Psoas muscle (tissue), 8 donors: ENCODE results near the gene RIPOR3. TPM values are rescaled to one million over a fixed set of nuclear protein-coding genes. Genes with fewer than 3 reads are reported as not detected.

Source experiments
- ATAC-seq, 4 donors: fragments of 200-7000 bp; cut with Tn5 transposase; one replicate each; pipeline ENCODE4 v1.9.1; 2020; ENCODE audit warnings: moderate library complexity in 3 of 4, mild to moderate bottlenecking in 2 of 4
- DNase-seq, 2 donors: peaks; one replicate each; pipeline ENCODE4 v3.0.0-alpha.2; 2020
- H3K27ac ChIP-seq: fragments of 200-600 bp; one replicate; pipeline ENCODE4 v1.8.0; 2022
- H3K27me3 ChIP-seq, 3 donors: fragments of 200-600 bp in 1 of 3; one replicate each; pipeline versions ENCODE4 v1.6.1 to v1.8.0; 2013 to 2022; ENCODE audit warnings: low read length in 2 of 3, mild to moderate bottlenecking in 2 of 3, moderate library complexity in 1 of 3; ENCODE audit not compliant: insufficient read depth in 3 of 3
- H3K36me3 ChIP-seq, 2 donors: fragments of 200-600 bp in 1 of 2; one replicate each; pipeline versions ENCODE4 v1.6.1 to v1.8.0; 2013 to 2022; ENCODE audit warnings: low read depth in 1 of 2, mild to moderate bottlenecking in 1 of 2, moderate library complexity in 1 of 2; ENCODE audit not compliant: insufficient read depth in 1 of 2
- H3K4me1 ChIP-seq: fragments of 200-600 bp; one replicate; pipeline ENCODE4 v1.8.0; 2022
- H3K4me3 ChIP-seq: fragments of 200-600 bp; one replicate; pipeline ENCODE4 v1.8.0; 2022; ENCODE audit warnings: mild to moderate bottlenecking
- H3K9me3 ChIP-seq: fragments of 200-600 bp; one replicate; pipeline ENCODE4 v1.8.0; 2022
- CTCF ChIP-seq: fragments of 200-600 bp; IDR thresholded peaks from one replicate; pipeline ENCODE4 v1.8.0; 2022; ENCODE audit warnings: antibody characterized with exemption
- WGBS, 3 donors: extraction: QIAGEN DNeasy Blood & Tissue Kit; methylation state at CpG; one replicate each; pipeline versions ENCODE4 v1.1.6 to v1.1.7; 2013; 5-methylcytosine and 5-hydroxymethylcytosine counted together
- intact Hi-C, 2 donors: fragments of 100-400 bp; cut with DNase I; formaldehyde crosslinking; loops; one replicate each; pipeline versions ENCODE4 v1.11.0 to v1.14.2; 2022
- polyA plus RNA-seq, 3 donors: library from polyadenylated mRNA; stranded (reverse); fragments of 200-250 nt; gene quantifications; one replicate each; pipeline ENCODE4 v1.2.3, GENCODE V29; 2013
- total RNA-seq, 4 donors: library from RNA; stranded (reverse); fragmentation: NEBNext Ultra II Directional in 2 of 4; extraction: Animal tissue kit (Norgen Biotek cat#: 25700) in 2 of 4; gene quantifications; one replicate each; pipeline versions ENCODE4 v1.2.1 to v1.2.4, GENCODE V29; 2021 to 2023
- donor health status: healthy with polysubstance abuse.
- donor health status: DM: no; HTN: no; CAD: no; lungs with moderate emphysema.
- donor health status: Bipolar disorder and iron deficiency.
- donor health status: healthy.
- donor health status: DM: yes; HTN: yes; CAD: no.
- donor health status: DM: no; HTN: no; CAD: no.
- donor health status: DM: no; HTN: no; CAD: no.
- donor health status: DM: yes; HTN: yes; CAD: no.

Gene RIPOR3
- total and polyA plus RNA-seq, 7 donors: 3.1 to 5.7 (median 5.2) TPM

GRCh38 chr20:50550531-50550930 lies 140.8 kb downstream of the RIPOR3 start:
- intact Hi-C loops: no loop called here
- no peaks in the 10 kb centered on the region for H3K27me3 ChIP-seq
- ATAC-seq (no peak), DNase-seq (no peak)
- H3K4me1 ChIP-seq: peaks cover 32% of the 10 kb centered on the region
- H3K9me3 ChIP-seq: no peaks in the 10 kb centered on the region
- 78 to 92% (median 83%) methylated on average over 2 of the region's 2 CpGs for WGBS, 3 donors
- no peak for TF ChIP-seq CTCF
- peaks cover 7 to 13% of the 10 kb centered on the region in 2 donors for H3K36me3 ChIP-seq
- H3K4me3 ChIP-seq: no peak overlapping the region
- H3K27ac ChIP-seq: no peak overlapping the region

DNA sequence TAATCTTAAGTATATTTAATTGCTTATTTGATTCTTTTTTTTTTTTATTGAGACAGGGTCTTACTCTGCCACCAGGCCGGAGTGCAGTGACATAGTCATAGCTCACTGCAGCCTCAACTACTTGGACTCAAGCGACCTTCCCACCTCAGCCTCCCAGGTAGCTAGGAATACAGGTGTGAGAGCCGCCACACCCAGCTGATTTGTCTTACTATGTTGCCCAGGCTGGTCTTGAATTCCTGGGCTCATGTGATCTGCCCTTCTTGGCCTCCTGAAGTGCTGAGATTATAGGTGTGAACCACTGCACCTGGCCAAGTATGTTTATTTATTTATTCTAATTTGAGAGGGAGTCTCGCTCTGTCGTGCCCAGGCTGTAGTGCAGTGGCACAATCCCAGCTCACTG lies 142.9 kb downstream of the RIPOR3 start:
- H3K9me3 ChIP-seq: no peaks in the 10 kb centered on the region
- TF ChIP-seq CTCF: no peak
- intact Hi-C loops: no loop called here
- no peak for DNase-seq
- H3K27ac ChIP-seq: no peak overlapping the region
- peaks cover 34% of the 10 kb centered on the region for H3K4me1 ChIP-seq
- H3K27me3 ChIP-seq: no peaks in the 10 kb centered on the region
- peaks cover 7 to 13% of the 10 kb centered on the region in 2 donors for H3K36me3 ChIP-seq
- ATAC-seq: no peak
- H3K4me3 ChIP-seq: no peak overlapping the region
- 83 to 92% (median 85%) methylated on average over 5 of the region's 5 CpGs for WGBS, 3 donors

GRCh38 chr20:50547964-50548363 lies 143.4 kb downstream of the RIPOR3 start:
- no peaks in the 10 kb centered on the region for H3K27me3 ChIP-seq
- H3K4me3 ChIP-seq: no peak overlapping the region
- intact Hi-C loops: no loop called here
- TF ChIP-seq CTCF: no peak
- H3K27ac ChIP-seq: no peak overlapping the region
- ATAC-seq: no peak
- WGBS, 3 donors: 71 to 87% (median 75%) methylated on average over 6 of the region's 6 CpGs
- DNase-seq: no peak
- H3K9me3 ChIP-seq: no peaks in the 10 kb centered on the region
- peaks cover 39% of the 10 kb centered on the region for H3K4me1 ChIP-seq
- peaks cover 7 to 13% of the 10 kb centered on the region in 2 donors for H3K36me3 ChIP-seq

GRCh38 chr20:50546729-50547314 lies 144.5 kb downstream of the RIPOR3 start:
- Histone ChIP-seq H3K9me3 (no peaks in the 10 kb centered on the region), H3K36me3 (peaks cover 7 to 13% of the 10 kb centered on the region in 2 donors), H3K27me3 (no peaks in the 10 kb centered on the region), H3K4me1 (peaks cover 49% of the 10 kb centered on the region), H3K27ac (peak overlapping the region; percentile 8), H3K4me3 (no peak overlapping the region)
- no peak for DNase-seq
- no peak for TF ChIP-seq CTCF
- WGBS, 3 donors: 61 to 69% (median 65%) methylated on average over 5 of the region's 5 CpGs
- peak; percentile 34 to 78 (median 72) for ATAC-seq
- intact Hi-C loops: no loop called here

DNA sequence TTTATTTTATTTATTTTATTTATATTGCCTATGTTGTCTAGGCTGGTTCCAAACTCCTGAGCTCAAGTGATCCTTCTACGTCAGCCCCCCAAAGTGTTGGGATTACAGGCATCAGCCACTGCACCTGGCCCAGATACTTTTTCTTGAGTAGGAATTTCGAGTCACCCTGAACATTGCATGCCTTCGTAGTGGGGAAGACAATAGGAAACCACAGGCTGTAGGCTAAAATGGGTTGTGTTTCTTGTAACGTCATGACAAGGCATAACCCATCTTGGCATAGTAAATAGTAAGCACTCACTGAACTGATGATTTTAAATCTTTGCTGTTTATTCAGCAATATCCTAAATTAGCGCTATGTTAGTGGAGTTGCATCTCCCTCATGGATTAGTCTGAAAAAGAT lies 146.2 kb downstream of the RIPOR3 start:
- WGBS, 3 donors: 81 to 91% (median 85%) methylated on average over 5 of the region's 5 CpGs
- Histone ChIP-seq H3K9me3 (no peaks in the 10 kb centered on the region), H3K36me3 (peaks cover 4 to 9% of the 10 kb centered on the region in 2 donors), H3K27me3 (no peaks in the 10 kb centered on the region), H3K27ac (no peak overlapping the region), H3K4me1 (peaks cover 51% of the 10 kb centered on the region), H3K4me3 (no peak overlapping the region)
- no peak for TF ChIP-seq CTCF
- DNase-seq (no peak), ATAC-seq (no peak)
- intact Hi-C loops: no loop called here
